Activated naive CD8-positive, alpha-beta T cell treated with anti-CD3 and anti-CD28 coated beads for 36 hours (primary cell): ENCODE measurements around the gene NELL1. TPM values are rescaled to one million over a fixed set of nuclear protein-coding genes. Genes with fewer than 3 reads are reported as not detected.

Experiments
- DNase-seq: peaks from one replicate; pipeline ENCODE4 v3.0.0; 2021
- H3K27ac Mint-ChIP-seq: one replicate; pipeline ENCODE4 v1.8.0; 2022; ENCODE audit warnings: mild to moderate bottlenecking, moderate library complexity, mixed read lengths
- H3K27me3 Mint-ChIP-seq: one replicate; pipeline ENCODE4 v1.8.0; 2022; ENCODE audit warnings: mild to moderate bottlenecking, mixed read lengths
- H3K36me3 Mint-ChIP-seq: one replicate; pipeline ENCODE4 v1.8.0; 2021; ENCODE audit warnings: mild to moderate bottlenecking, mixed read lengths
- H3K4me1 Mint-ChIP-seq: one replicate; pipeline ENCODE4 v1.8.0; 2021; ENCODE audit warnings: mixed read lengths
- H3K4me3 Mint-ChIP-seq: one replicate; pipeline ENCODE4 v1.8.0; 2022; ENCODE audit warnings: mild to moderate bottlenecking, moderate library complexity, mixed read lengths
- H3K9me3 Mint-ChIP-seq: one replicate; pipeline ENCODE4 v1.8.0; 2022; ENCODE audit warnings: mixed read lengths
- total RNA-seq, 2 experiments: library from RNA; stranded (reverse); gene quantifications; one replicate each; pipeline ENCODE4 v1.2.3, GENCODE V29; 2021

The NELL1 gene
- total RNA-seq, 2 experiments from 2014 or later, result not detected

DNA sequence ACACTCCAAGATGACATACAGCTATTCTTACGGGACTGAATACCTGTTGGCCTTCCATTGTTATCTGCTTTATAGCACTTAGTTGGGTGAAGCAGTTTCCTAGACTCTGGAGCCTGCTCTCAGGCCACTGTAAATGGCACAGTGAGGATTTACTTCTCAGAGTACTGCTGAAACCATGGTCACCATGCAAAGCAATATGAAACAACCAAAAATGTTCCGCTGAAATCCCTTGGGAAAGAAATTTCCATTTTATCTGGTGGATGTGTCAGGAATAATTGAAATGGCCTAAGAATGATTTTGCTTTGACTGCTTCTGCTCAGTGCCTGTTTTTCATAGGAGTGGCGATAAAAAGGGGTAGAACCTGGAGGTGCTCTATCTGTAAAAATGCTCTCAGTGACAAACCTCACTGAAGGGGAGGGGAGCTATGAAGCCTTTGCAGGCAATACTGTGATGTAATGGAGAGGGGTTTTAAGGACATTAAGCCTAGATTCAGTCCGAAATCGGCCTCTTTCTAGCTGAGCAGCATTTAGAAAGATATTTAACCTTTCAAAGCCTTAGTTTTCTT lies 871.9 kb downstream of the NELL1 start:
- H3K4me3 Mint-ChIP-seq, result no peak overlapping the region
- H3K27me3 Mint-ChIP-seq, result no peaks in the 10 kb centered on the region
- no peaks in the 10 kb centered on the region for H3K36me3 Mint-ChIP-seq
- no peaks in the 10 kb centered on the region for H3K4me1 Mint-ChIP-seq
- DNase-seq, result no peak
- no peak overlapping the region for H3K27ac Mint-ChIP-seq
- H3K9me3 Mint-ChIP-seq, result no peaks in the 10 kb centered on the region

DNA sequence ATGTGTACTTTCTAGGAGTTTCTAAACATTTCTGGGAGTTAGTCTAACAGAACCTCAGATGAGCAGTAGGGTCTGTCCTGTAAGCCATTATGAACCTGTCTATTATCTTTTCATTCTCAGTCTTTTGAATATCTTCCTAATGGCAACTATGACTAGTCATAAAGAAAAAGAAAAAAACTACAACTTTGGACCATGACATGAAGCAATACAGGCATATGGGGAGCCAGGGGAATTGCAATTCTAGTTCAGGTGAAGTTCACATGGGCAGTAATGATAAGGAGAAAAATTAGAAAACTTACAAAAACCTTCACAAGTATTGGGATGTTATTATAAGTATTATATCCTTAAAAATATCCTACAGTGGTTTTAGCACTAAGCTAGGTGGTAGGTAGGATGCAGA lies 874.5 kb downstream of the NELL1 start:
- no peak for DNase-seq
- no peaks in the 10 kb centered on the region for H3K27me3 Mint-ChIP-seq
- H3K4me3 Mint-ChIP-seq, result no peak overlapping the region
- no peak overlapping the region for H3K27ac Mint-ChIP-seq
- no peaks in the 10 kb centered on the region for H3K36me3 Mint-ChIP-seq
- H3K4me1 Mint-ChIP-seq, result no peaks in the 10 kb centered on the region
- peaks cover 8% of the 10 kb centered on the region for H3K9me3 Mint-ChIP-seq

DNA sequence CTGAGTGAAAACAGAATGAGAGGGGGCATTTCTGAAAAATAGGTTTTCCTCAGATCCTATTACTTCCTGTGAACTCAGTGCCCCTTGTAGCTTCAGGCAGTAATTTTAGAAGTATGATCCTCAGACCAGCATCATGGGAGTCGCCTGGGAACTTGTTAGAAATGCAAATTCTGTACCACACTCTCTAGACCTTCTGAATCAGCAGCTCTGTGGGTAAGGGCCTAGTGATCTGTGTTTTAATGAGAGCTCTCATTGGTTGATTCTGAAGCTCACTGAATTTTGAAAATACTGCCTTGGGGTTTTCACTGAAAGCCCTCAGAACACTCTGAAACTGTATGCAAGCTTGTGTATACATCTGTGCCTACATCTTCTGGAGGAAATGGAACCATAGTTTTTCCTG lies 876.3 kb downstream of the NELL1 start:
- H3K9me3 Mint-ChIP-seq, result peaks cover 8% of the 10 kb centered on the region
- H3K4me1 Mint-ChIP-seq, result no peaks in the 10 kb centered on the region
- H3K27me3 Mint-ChIP-seq, result no peaks in the 10 kb centered on the region
- no peak overlapping the region for H3K27ac Mint-ChIP-seq
- no peak overlapping the region for H3K4me3 Mint-ChIP-seq
- no peak for DNase-seq
- no peaks in the 10 kb centered on the region for H3K36me3 Mint-ChIP-seq

DNA sequence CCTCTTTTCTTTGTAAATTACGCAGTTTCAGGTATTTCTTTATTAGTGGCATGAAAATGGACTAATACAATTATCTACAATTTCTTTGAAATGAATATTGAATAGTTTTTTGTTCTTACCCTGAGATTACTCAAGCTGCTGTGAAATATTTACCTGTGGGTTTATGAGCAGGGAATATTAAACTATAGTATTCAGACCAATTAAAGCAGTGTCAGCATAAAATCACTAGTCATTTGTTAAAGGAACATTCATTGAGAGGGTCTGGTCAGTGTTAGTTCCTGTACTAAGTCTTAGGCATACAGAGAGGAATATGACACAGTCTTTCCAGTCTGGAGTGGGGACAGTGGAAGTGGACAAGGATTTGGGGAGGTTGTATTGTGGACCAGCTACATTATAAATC lies 877.3 kb downstream of the NELL1 start:
- no peaks in the 10 kb centered on the region for H3K36me3 Mint-ChIP-seq
- DNase-seq, result no peak
- no peaks in the 10 kb centered on the region for H3K4me1 Mint-ChIP-seq
- no peak overlapping the region for H3K27ac Mint-ChIP-seq
- H3K9me3 Mint-ChIP-seq, result peaks cover 8% of the 10 kb centered on the region
- H3K4me3 Mint-ChIP-seq, result no peak overlapping the region
- no peaks in the 10 kb centered on the region for H3K27me3 Mint-ChIP-seq

DNA sequence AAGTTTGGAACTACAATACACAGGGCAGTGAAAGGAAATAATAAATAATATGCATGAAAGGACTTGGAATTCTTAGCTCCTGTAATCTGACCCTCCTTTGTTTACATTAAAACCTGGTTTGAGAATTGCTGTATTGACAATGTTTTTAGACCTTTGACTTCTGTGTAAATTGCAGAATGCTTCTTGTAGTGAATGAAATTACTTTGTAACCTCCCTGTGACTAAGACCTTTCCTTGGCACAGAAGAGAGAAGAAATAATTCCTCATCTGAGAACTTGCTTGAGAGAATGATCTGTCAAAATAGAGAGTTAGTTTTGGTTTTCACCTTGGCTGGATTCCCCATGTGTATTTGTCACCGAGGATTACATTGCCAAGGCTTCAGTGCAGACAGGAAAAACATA lies 883.5 kb downstream of the NELL1 start:
- no peaks in the 10 kb centered on the region for H3K9me3 Mint-ChIP-seq
- no peaks in the 10 kb centered on the region for H3K36me3 Mint-ChIP-seq
- no peak for DNase-seq
- H3K27ac Mint-ChIP-seq, result no peak overlapping the region
- H3K4me3 Mint-ChIP-seq, result no peak overlapping the region
- no peaks in the 10 kb centered on the region for H3K27me3 Mint-ChIP-seq
- H3K4me1 Mint-ChIP-seq, result no peaks in the 10 kb centered on the region

DNA sequence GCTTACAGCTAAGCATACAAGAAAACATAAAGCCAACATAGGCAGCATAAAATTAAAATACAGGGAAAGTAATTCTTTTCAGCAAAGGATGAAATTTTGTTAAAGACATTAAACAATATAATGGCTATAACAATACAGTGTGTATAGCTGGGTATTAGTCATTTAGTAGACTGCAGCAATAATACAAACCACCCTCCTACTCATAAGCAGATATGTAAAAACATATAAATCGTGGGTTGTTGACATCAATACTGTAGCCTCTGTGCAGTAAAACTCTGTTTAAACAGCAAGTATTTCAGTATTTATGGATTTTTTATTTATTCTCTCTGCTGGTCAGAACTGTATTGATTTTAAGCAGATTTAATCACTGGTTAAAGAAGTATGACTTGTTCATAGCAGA lies 884.4 kb downstream of the NELL1 start:
- H3K27me3 Mint-ChIP-seq, result no peaks in the 10 kb centered on the region
- H3K9me3 Mint-ChIP-seq, result no peaks in the 10 kb centered on the region
- no peak for DNase-seq
- no peak overlapping the region for H3K4me3 Mint-ChIP-seq
- H3K4me1 Mint-ChIP-seq, result no peaks in the 10 kb centered on the region
- H3K36me3 Mint-ChIP-seq, result no peaks in the 10 kb centered on the region
- H3K27ac Mint-ChIP-seq, result no peak overlapping the region

DNA sequence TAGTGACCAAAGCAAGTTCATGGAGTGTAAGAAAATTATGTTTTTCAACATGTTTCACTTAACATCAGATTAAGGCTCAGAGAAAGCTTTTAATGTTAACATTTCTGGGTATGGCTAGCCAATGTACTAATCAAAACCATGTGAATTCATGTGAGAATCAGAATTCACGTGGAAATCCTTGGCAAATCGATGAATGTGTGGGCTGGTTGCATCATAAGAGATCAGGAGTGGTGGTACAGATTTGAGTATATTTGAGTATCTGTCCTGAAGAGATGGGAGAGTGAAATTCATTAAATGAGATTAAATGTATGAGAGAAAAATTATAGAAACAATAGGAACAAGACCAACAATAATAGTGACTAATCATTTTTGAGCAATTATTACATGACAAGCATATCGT lies 884.9 kb downstream of the NELL1 start:
- Mint-ChIP-seq H3K9me3 (no peaks in the 10 kb centered on the region), H3K4me3 (no peak overlapping the region), H3K27ac (no peak overlapping the region), H3K36me3 (no peaks in the 10 kb centered on the region), H3K4me1 (no peaks in the 10 kb centered on the region), H3K27me3 (no peaks in the 10 kb centered on the region)
- no peak for DNase-seq

DNA sequence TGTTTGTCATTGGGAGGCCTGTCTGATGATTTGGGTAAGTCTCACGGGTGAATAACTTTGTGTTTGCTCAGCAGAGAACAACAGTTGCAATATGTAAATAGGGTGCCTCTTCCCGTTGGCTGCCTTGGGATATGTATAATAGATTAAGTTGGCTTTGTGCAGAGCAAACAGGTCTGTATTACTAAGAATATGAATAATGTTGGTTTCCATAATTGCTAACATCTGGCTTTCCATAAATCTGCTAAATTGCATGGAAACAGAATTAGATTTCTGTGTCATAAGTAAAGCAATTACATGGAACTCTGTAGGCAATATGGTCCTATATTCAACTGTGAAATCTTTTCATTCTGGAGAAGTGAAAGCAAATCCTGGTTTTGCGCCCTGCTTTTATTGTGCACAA lies 887.5 kb downstream of the NELL1 start:
- Mint-ChIP-seq H3K27ac (no peak overlapping the region), H3K4me1 (no peaks in the 10 kb centered on the region), H3K4me3 (no peak overlapping the region), H3K36me3 (no peaks in the 10 kb centered on the region), H3K27me3 (no peaks in the 10 kb centered on the region), H3K9me3 (no peaks in the 10 kb centered on the region)
- DNase-seq, result no peak

DNA sequence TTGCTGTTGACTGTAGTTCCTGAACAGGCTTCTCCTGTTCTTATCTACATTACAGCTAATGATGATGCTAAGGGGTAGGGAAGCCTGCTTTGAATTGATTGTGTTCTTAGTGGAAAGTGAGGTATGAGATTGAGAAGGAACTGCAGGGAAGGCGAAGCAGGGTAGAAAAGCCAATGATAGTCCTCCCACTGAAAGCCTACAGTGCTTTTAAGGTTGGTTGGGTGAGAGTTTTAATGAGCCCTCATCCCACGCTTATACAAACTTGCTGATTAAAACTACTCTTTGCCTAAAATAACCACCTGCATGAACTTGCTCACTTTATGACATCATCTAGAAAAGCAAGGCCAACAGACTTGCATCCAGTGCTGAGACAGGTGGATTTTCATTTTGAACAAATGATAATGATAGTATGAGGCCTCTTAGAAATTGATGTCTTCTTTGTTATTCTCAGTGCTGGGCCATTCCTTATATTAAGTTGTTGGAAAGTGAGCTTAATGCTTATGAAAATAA lies 891.1 kb downstream of the NELL1 start:
- H3K4me3 Mint-ChIP-seq, result no peak overlapping the region
- no peaks in the 10 kb centered on the region for H3K4me1 Mint-ChIP-seq
- no peak overlapping the region for H3K27ac Mint-ChIP-seq
- no peaks in the 10 kb centered on the region for H3K9me3 Mint-ChIP-seq
- no peaks in the 10 kb centered on the region for H3K36me3 Mint-ChIP-seq
- no peak for DNase-seq
- no peaks in the 10 kb centered on the region for H3K27me3 Mint-ChIP-seq

DNA sequence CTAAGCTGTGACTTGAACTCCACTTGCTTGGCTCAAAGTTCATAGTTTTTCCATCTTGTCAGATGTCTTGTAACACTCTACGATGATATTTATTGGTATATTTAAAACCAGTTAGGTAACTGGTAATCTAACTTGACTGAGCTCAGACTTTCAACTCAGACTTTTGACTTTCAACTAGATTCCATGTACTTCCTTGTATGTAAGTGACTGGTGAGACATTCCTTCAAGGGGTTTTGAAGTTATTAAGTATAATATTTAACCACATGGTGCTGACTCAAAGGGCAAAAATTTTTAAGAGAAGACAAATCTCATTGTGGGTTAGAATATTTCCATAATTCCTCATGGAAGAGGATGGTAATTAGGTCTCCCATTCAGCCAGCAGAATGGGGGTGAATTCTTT lies 892.2 kb downstream of the NELL1 start:
- no peaks in the 10 kb centered on the region for H3K4me1 Mint-ChIP-seq
- H3K27me3 Mint-ChIP-seq, result no peaks in the 10 kb centered on the region
- no peak for DNase-seq
- peaks cover 1% of the 10 kb centered on the region for H3K9me3 Mint-ChIP-seq
- H3K36me3 Mint-ChIP-seq, result no peaks in the 10 kb centered on the region
- no peak overlapping the region for H3K27ac Mint-ChIP-seq
- no peak overlapping the region for H3K4me3 Mint-ChIP-seq

DNA sequence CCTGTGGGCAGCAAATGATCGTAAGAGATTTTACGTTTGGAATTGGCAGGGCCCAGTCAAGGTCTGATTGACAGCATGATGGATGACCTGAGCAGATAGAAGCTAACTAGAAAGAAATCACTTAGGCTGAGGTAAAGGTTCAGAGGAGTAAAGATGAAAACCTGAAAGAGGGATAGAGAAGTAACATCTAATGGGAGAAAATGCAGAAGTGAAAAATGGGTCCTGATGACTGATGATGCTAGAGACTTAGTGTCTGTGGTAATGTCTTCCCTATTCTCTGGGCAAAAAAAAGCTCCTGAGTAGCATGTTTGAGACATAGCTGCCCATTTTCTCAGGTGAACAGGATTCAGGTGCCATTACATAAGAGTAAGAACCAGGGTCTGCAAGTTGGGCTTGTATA lies 894.7 kb downstream of the NELL1 start:
- DNase-seq, result no peak
- Mint-ChIP-seq H3K27ac (no peak overlapping the region), H3K4me1 (no peaks in the 10 kb centered on the region), H3K27me3 (no peaks in the 10 kb centered on the region), H3K9me3 (peaks cover 2% of the 10 kb centered on the region), H3K4me3 (no peak overlapping the region), H3K36me3 (no peaks in the 10 kb centered on the region)

DNA sequence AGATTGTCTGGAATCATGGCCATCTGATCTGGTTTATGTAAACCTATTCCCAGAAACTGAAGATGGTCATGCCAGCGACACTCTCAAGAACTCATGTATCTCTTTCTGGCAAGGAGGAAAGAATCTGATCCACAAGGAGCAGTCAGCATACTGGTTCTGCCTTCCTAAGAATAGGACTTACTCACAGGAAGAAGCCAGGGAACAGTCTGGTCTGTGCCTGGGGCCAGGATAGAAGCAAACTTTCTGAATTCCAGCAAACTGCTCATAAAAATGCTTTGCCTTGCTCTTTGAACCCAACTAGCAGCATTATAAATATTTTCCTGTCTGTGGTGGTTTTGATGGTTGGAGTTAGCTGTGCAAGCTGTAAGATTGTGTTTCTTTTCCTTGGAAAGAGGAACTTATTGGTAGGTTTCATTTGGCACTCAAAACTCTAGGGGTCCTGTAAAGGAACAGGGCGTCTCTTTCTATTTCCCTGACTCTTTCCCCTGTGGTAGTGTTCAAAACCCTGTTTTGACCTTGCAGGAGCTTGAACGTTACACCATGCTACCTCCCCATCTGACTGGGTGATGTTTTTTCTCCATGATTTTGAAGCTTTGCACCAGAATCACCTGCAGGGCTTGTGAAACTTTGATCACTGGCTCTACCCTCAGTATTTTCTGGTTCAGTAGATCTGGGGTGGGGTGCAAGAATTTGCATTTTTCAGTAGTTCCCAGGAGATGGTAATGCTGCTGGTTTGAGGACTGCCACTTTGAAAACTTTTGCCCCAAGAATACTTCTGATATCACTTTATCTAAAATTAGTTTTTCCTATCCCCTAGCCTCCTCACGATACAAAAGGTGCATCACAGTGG lies 895.7 kb downstream of the NELL1 start:
- Mint-ChIP-seq H3K9me3 (peaks cover 2% of the 10 kb centered on the region), H3K27ac (no peak overlapping the region), H3K36me3 (no peaks in the 10 kb centered on the region), H3K4me3 (no peak overlapping the region), H3K27me3 (no peaks in the 10 kb centered on the region), H3K4me1 (no peaks in the 10 kb centered on the region)
- DNase-seq, result no peak

DNA sequence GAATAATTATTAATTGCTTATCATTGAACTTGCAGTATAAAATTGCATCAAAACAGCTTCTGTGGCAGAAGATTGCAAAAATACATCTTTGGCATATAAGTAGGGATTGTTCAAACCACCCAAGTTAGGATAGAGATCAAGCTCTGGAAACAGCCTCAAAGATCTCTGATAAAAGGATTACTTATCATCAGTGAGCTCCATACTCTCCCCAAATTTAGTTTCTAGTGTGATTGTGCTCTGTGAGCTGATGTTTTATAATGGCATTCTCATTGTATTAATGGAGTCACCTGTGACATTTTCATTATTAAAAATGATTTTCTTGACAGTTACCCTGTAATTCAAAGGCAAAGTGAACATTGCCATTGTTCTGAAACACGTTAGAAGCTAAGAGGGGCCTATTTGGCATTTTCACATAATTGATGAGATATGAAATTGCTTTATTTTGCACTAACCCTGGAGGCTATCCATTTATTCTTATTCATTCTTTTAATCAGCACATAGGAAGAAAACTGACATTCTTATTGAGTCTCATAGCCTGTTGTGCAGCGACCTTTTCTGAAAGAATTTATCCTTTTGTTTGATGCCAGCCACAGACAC lies 897.2 kb downstream of the NELL1 start:
- no peaks in the 10 kb centered on the region for H3K27me3 Mint-ChIP-seq
- no peaks in the 10 kb centered on the region for H3K4me1 Mint-ChIP-seq
- no peak for DNase-seq
- H3K27ac Mint-ChIP-seq, result no peak overlapping the region
- H3K36me3 Mint-ChIP-seq, result no peaks in the 10 kb centered on the region
- H3K4me3 Mint-ChIP-seq, result no peak overlapping the region
- peaks cover 2% of the 10 kb centered on the region for H3K9me3 Mint-ChIP-seq

DNA sequence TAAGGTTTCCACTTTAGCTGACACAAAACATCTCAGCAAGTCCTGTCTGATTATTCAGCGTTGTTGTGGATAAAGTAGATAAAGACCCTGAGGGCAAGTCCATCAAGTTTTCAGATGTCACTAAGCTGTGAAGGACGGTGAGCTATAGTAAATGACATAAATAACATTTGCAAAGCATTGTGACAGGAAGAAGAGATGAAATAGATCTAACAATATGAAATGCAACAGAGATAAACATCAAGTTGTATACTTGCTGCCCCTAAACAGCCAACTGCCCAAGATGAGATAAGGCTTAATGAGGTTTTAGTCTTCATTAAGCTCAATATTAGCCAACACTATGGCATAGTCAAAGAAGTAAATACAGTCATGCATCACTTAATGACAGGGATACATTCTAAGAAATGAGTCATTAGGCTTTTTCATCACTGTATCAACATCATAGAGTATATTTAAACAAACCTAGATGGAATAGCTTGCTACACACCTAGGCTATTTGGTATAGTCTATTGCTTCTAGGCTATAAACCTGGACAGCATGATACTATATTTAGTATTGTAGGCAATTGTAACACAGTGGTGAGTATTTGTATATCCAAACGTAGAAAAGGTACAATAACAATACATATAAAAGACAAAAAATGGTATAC lies 898.4 kb downstream of the NELL1 start:
- H3K9me3 Mint-ChIP-seq, result peaks cover 2% of the 10 kb centered on the region
- no peak for DNase-seq
- H3K4me1 Mint-ChIP-seq, result no peaks in the 10 kb centered on the region

DNA sequence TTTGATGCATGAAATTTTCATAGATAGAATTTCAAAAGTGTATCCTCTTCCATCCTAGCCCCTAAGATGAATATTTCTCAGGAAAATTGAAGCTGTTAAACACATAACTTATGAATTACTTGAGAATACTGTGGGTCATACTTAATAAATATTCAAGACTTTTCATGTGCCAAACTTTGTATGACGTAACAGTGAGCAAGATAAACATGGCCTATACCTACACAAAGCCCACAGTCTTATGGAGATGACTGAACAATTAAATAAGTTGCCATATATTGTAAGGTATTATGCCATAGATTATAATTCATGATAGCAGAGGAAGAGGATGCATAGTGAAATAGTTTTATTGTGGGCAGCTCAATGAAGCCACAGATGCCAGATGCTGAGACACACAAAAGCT lies 902.8 kb downstream of the NELL1 start:
- no peak for DNase-seq
- Mint-ChIP-seq H3K4me1 (no peaks in the 10 kb centered on the region), H3K36me3 (no peaks in the 10 kb centered on the region), H3K27ac (no peak overlapping the region), H3K9me3 (peaks cover 3% of the 10 kb centered on the region), H3K4me3 (no peak overlapping the region), H3K27me3 (no peaks in the 10 kb centered on the region)

More for the DNA sequence above, 898.4 kb downstream of the NELL1 start:
- Mint-ChIP-seq H3K4me3 (no peak overlapping the region), H3K36me3 (no peaks in the 10 kb centered on the region), H3K27me3 (no peaks in the 10 kb centered on the region), H3K27ac (no peak overlapping the region)
